ENCODE data around the gene TRAPPC11. TPM values are rescaled to one million over a fixed set of nuclear protein-coding genes. Genes with fewer than 3 reads are reported as not detected.

TRAPPC11 gene
- total RNA-seq, 2 experiments from 2014 or later: 27.8 to 35.7 TPM

GRCh38 chr4:183702492-183702891 is 43.4 kb downstream of the TRAPPC11 start:
- Histone ChIP-seq H3K4me3 (ENCODE audit: low read depth, low read length, poor library complexity, severe bottlenecking) (no peak overlapping the region), H4K20me1 (ENCODE audit: insufficient read depth, low read length) (no peaks in the 10 kb centered on the region), H3K9me3 (ENCODE audit: low read length) (no peaks in the 10 kb centered on the region), H3K9me2 (ENCODE audit: insufficient read depth, low read length) (no peaks in the 10 kb centered on the region), H2AFZ (ENCODE audit: low read length) (no peak overlapping the region), H3K4me1 (ENCODE audit: insufficient read depth, low read length, poor library complexity, severe bottlenecking) (no peaks in the 10 kb centered on the region), H3K4me2 (ENCODE audit: low read length) (no peak overlapping the region), H3K79me2 (ENCODE audit: insufficient read depth, low read depth, low read length) (no peaks in the 10 kb centered on the region), H3K36me3 (ENCODE audit: insufficient read depth, low read length) (peaks cover 90% of the 10 kb centered on the region), H3K27ac (ENCODE audit: low read depth, low read length, poor library complexity, severe bottlenecking) (no peak overlapping the region)
- POLR2A ChIA-PET: no interaction called here
- CTCF ChIA-PET (ENCODE audit: unreplicated experiment): no interaction called here
- DNase-seq (ENCODE audit: low spot score): no peak
- intact Hi-C loops (cut with micrococcal nuclease; ENCODE audit: unreplicated experiment): no loop called here
- no peak for TF ChIP-seq EZH2phosphoT487 (IDR thresholded peaks at IDR 0.05; ENCODE audit: borderline replicate concordance, low read depth, low read length)
- TF ChIP-seq, protein P1, sequence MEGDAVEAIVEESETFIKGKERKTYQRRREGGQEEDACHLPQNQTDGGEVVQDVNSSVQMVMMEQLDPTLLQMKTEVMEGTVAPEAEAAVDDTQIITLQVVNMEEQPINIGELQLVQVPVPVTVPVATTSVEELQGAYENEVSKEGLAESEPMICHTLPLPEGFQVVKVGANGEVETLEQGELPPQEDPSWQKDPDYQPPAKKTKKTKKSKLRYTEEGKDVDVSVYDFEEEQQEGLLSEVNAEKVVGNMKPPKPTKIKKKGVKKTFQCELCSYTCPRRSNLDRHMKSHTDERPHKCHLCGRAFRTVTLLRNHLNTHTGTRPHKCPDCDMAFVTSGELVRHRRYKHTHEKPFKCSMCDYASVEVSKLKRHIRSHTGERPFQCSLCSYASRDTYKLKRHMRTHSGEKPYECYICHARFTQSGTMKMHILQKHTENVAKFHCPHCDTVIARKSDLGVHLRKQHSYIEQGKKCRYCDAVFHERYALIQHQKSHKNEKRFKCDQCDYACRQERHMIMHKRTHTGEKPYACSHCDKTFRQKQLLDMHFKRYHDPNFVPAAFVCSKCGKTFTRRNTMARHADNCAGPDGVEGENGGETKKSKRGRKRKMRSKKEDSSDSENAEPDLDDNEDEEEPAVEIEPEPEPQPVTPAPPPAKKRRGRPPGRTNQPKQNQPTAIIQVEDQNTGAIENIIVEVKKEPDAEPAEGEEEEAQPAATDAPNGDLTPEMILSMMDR (conservative IDR thresholded peaks at IDR 0.05; ENCODE audit: low read length): no peak
- no TSS peak for BruUV-seq (replicated peaks)

DNA sequence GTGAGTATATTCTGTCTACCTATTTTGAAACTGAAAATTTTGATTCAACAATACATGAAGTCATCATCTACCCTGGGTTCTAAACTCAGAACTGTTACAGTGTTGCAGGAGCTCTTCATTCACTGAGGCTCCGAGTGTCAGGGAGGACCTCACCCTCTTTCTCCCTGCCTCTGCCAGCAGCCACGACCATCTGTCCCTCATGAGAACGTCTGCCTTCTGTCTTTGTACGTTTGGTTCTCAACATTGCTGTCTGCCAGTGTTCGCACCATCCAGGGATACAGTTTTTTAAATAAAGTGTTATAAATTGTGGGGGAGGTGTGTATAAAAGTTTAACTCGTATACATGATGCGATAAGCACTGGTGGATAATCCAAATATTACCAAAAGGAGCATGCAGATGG is 55.5 kb downstream of the TRAPPC11 start:
- ChIA-PET POLR2A (no interaction called here), CTCF (ENCODE audit: unreplicated experiment) (no interaction called here)
- Histone ChIP-seq H3K36me3 (ENCODE audit: insufficient read depth, low read length) (peaks cover 42% of the 10 kb centered on the region), H3K27ac (ENCODE audit: low read depth, low read length, poor library complexity, severe bottlenecking) (no peak overlapping the region), H3K9me3 (ENCODE audit: low read length) (no peaks in the 10 kb centered on the region), H4K20me1 (ENCODE audit: insufficient read depth, low read length) (no peaks in the 10 kb centered on the region), H3K9me2 (ENCODE audit: insufficient read depth, low read length) (no peaks in the 10 kb centered on the region), H3K4me1 (ENCODE audit: insufficient read depth, low read length, poor library complexity, severe bottlenecking) (no peaks in the 10 kb centered on the region), H2AFZ (ENCODE audit: low read length) (no peak overlapping the region), H3K4me2 (ENCODE audit: low read length) (no peak overlapping the region), H3K79me2 (ENCODE audit: insufficient read depth, low read depth, low read length) (no peaks in the 10 kb centered on the region), H3K4me3 (ENCODE audit: low read depth, low read length, poor library complexity, severe bottlenecking) (no peak overlapping the region)
- intact Hi-C loops (cut with micrococcal nuclease; ENCODE audit: unreplicated experiment): no loop called here
- no TSS peak for BruUV-seq (replicated peaks)
- no peak for TF ChIP-seq EZH2phosphoT487 (IDR thresholded peaks at IDR 0.05; ENCODE audit: borderline replicate concordance, low read depth, low read length)
- TF ChIP-seq, protein P1 (conservative IDR thresholded peaks at IDR 0.05; ENCODE audit: low read length): no peak
- DNase-seq (ENCODE audit: low spot score): no peak

- no peak for DNase-seq (ENCODE audit: low spot score)
- Histone ChIP-seq H3K4me1 (ENCODE audit: insufficient read depth, low read length, poor library complexity, severe bottlenecking) (no peaks in the 10 kb centered on the region), H3K79me2 (ENCODE audit: insufficient read depth, low read depth, low read length) (no peaks in the 10 kb centered on the region), H3K4me2 (ENCODE audit: low read length) (no peak overlapping the region), H3K9me3 (ENCODE audit: low read length) (no peaks in the 10 kb centered on the region), H3K4me3 (ENCODE audit: low read depth, low read length, poor library complexity, severe bottlenecking) (no peak overlapping the region), H3K9me2 (ENCODE audit: insufficient read depth, low read length) (no peaks in the 10 kb centered on the region), H3K27ac (ENCODE audit: low read depth, low read length, poor library complexity, severe bottlenecking) (no peak overlapping the region), H4K20me1 (ENCODE audit: insufficient read depth, low read length) (no peaks in the 10 kb centered on the region), H3K36me3 (ENCODE audit: insufficient read depth, low read length) (peaks cover 30% of the 10 kb centered on the region), H2AFZ (ENCODE audit: low read length) (no peak overlapping the region)
- TF ChIP-seq, protein P1 (conservative IDR thresholded peaks at IDR 0.05; ENCODE audit: low read length): no peak
- no peak for TF ChIP-seq EZH2phosphoT487 (IDR thresholded peaks at IDR 0.05; ENCODE audit: borderline replicate concordance, low read depth, low read length)
- ChIA-PET POLR2A (no interaction called here), CTCF (ENCODE audit: unreplicated experiment) (no interaction called here)
- intact Hi-C loops (cut with micrococcal nuclease; ENCODE audit: unreplicated experiment): no loop called here
- BruUV-seq (replicated peaks): no TSS peak
Measured at GRCh38 chr4:183716302-183716701, 57.2 kb downstream of the TRAPPC11 start.
